T-cell (primary cell): ENCODE data around the gene ISOC2. TPM values are rescaled to one million over a fixed set of nuclear protein-coding genes. Genes with fewer than 3 reads are reported as not detected.

ENCODE experiments used
- ATAC-seq, 4 experiments: fragments of 200-7000 bp in 3 of 4; fragments of 150-1000 bp in 1 of 4; cut with Tn5 transposase; replicated peaks in 1 of 4; 1 replicate in 3 of 4; 2 replicates in 1 of 4; pipeline ENCODE4 v1.10.0; 2021; ENCODE audit warnings: moderate library complexity in 3 of 4, mild to moderate bottlenecking in 2 of 4, moderate number of reproducible peaks in 1 of 4
- CTCF ChIA-PET, 2 donors: fragments of 300-600 bp; sonication (Branson Sonifier 250); formaldehyde crosslinking; loops; one replicate each; lab custom pipeline; 2022; ENCODE audit warnings: antibody characterized with exemption in 2 of 2; lab: Charles Lee
- POLR2A ChIA-PET, 2 donors: fragments of 300-600 bp; sonication (Branson Sonifier 250); formaldehyde crosslinking; loops; one replicate each; lab custom pipeline; 2022; ENCODE audit warnings: antibody characterized with exemption in 2 of 2; lab: Charles Lee
- DNase-seq, 35 experiments: peaks; one replicate each; pipeline versions ENCODE4 v3.0.0 to v3.0.0-alpha.2; 2013 to 2023
- H3K27ac ChIP-seq: one replicate; pipeline ENCODE4 v1.5.1; 2013; ENCODE audit warnings: low read length
- H3K27me3 ChIP-seq, 2 experiments: replicated peaks in 1 of 2; 1 replicate in 1 of 2; 2 replicates in 1 of 2; pipeline versions ENCODE4 v1.6.1 to v1.7.0; 2013; ENCODE audit warnings: low read length in 1 of 2, mixed read lengths in 1 of 2; ENCODE audit not compliant: control insufficient read depth in 2 of 2, insufficient read depth in 2 of 2; ENCODE audit errors: extremely low read depth in 1 of 2
- H3K36me3 ChIP-seq, 2 donors: 1 replicate in 1 of 2; 2 replicates in 1 of 2; pipeline versions ENCODE4 v1.6.1 to v1.7.0; 2013; ENCODE audit warnings: low read length in 1 of 2; ENCODE audit not compliant: control insufficient read depth in 2 of 2, insufficient read depth in 1 of 2; ENCODE audit errors: extremely low read depth in 1 of 2
- H3K4me1 ChIP-seq, 2 experiments: 1 replicate in 1 of 2; 2 replicates in 1 of 2; pipeline versions ENCODE4 v1.6.1 to v1.7.0; 2013; ENCODE audit warnings: low read length in 2 of 2, mixed read lengths in 1 of 2; ENCODE audit not compliant: insufficient read depth in 2 of 2, control insufficient read depth in 1 of 2; ENCODE audit errors: extremely low read depth in 1 of 2
- H3K4me3 ChIP-seq, 2 donors: 1 replicate in 1 of 2; 2 replicates in 1 of 2; pipeline versions ENCODE4 v1.5.1 to v1.7.0; 2013; ENCODE audit warnings: mild to moderate bottlenecking in 2 of 2, low read length in 1 of 2, moderate library complexity in 1 of 2; ENCODE audit not compliant: control insufficient read depth in 1 of 2; ENCODE audit errors: extremely low read depth in 1 of 2
- H3K9me3 ChIP-seq: 2 replicates; pipeline ENCODE4 v1.7.0; 2013
- H3K27ac Mint-ChIP-seq, 2 donors: one replicate each; pipeline ENCODE4 v1.8.0; 2020 to 2021; ENCODE audit warnings: mild to moderate bottlenecking in 2 of 2, mixed read lengths in 2 of 2
- H3K27me3 Mint-ChIP-seq, 2 donors: one replicate each; pipeline ENCODE4 v1.8.0; 2021 to 2022; ENCODE audit warnings: mixed read lengths in 2 of 2
- H3K36me3 Mint-ChIP-seq: one replicate; pipeline ENCODE4 v1.8.0; 2021; ENCODE audit warnings: mixed read lengths
- H3K4me1 Mint-ChIP-seq, 3 donors: one replicate each; pipeline ENCODE4 v1.8.0; 2020 to 2022; ENCODE audit warnings: mixed read lengths in 3 of 3, mild to moderate bottlenecking in 1 of 3
- H3K4me3 Mint-ChIP-seq, 3 donors: one replicate each; pipeline ENCODE4 v1.8.0; 2020 to 2022; ENCODE audit warnings: mild to moderate bottlenecking in 3 of 3, mixed read lengths in 3 of 3, moderate library complexity in 3 of 3
- H3K9me3 Mint-ChIP-seq, 3 donors: one replicate each; pipeline ENCODE4 v1.8.0; 2020 to 2022; ENCODE audit warnings: mixed read lengths in 3 of 3
- whole genome bisulfite sequencing: methylation state at CpG from one replicate; pipeline ENCODE4 v1.1.5; 2013; ENCODE audit warnings: missing lambda C conversion rate; ENCODE audit not compliant: insufficient coverage; 5-methylcytosine and 5-hydroxymethylcytosine counted together
- total RNA-seq, 35 experiments: library from RNA in 6 of 35; stranded (reverse) in 6 of 35; fragments of 120-200 nt in 1 of 35; gene quantifications; one replicate each; pipeline versions ENCODE4 v1.2.1 to v1.2.4 and lab custom pipeline; 2013 to 2026

Gene ISOC2
- total RNA-seq, 5 donors from 2014 or later (not counting 1 experiment from before 2014, with no cell fraction given): 6.8 to 18.9 (median 14.7) TPM

GRCh38 chr19:55486971-55487923 lies 25.8 kb upstream of the ISOC2 start:
- H3K4me1 ChIP-seq: peaks cover 7 to 29% of the 10 kb centered on the region in 2 experiments
- ChIA-PET CTCF (no interaction called here), POLR2A (interaction anchor here in 1 of 2 donors (0.5 to 0.6 kb wide), 2 partner anchors 8 to 10 kb away, joined by 3 to 8 read pairs; no protein-coding TSS in a partner anchor)
- peak overlapping the region; percentile 47 for H3K27ac ChIP-seq
- Mint-ChIP-seq H3K36me3 (no peaks in the 10 kb centered on the region), H3K27ac (peak overlapping the region; percentile 28 to 43), H3K4me1 (peaks cover 6 to 11% (median 9%) of the 10 kb centered on the region in 3 donors), H3K27me3 (peaks cover 0 to 7% of the 10 kb centered on the region in 2 donors), H3K9me3 (no peaks in the 10 kb centered on the region), H3K4me3 (no peak overlapping the region)
- WGBS: 71% methylated on average over 12 of the region's 27 CpGs
- H3K9me3 ChIP-seq: no peaks in the 10 kb centered on the region
- ATAC-seq: peak in 1 of 4 experiments; percentile 26
- no peak overlapping the region for H3K4me3 ChIP-seq
- peaks cover 0 to 42% of the 10 kb centered on the region in 2 experiments for H3K27me3 ChIP-seq
- peak in 1 of 35 experiments; percentile 32 for DNase-seq
- peaks cover 0 to 11% of the 10 kb centered on the region in 2 donors for H3K36me3 ChIP-seq

- Mint-ChIP-seq H3K27me3 (no peaks in the 10 kb centered on the region), H3K9me3 (no peaks in the 10 kb centered on the region), H3K27ac (peak overlapping the region; percentile 61 to 72), H3K36me3 (no peaks in the 10 kb centered on the region), H3K4me3 (peak overlapping the region; percentile 64 to 83 (median 74)), H3K4me1 (peaks cover 6 to 11% (median 9%) of the 10 kb centered on the region in 3 donors)
- CTCF ChIA-PET: no interaction called here
- H3K36me3 ChIP-seq: peaks cover 4 to 11% of the 10 kb centered on the region in 2 donors
- WGBS: 92% methylated on average over 39 of the region's 53 CpGs
- DNase-seq (no peak), ATAC-seq (no peak)
- POLR2A ChIA-PET: no interaction called here
- H3K27ac ChIP-seq: peak overlapping the region; percentile 65
- H3K27me3 ChIP-seq: peaks cover 0 to 33% of the 10 kb centered on the region in 2 experiments
- H3K9me3 ChIP-seq: no peaks in the 10 kb centered on the region
- no peak overlapping the region for H3K4me3 ChIP-seq
- peaks cover 7 to 29% of the 10 kb centered on the region in 2 experiments for H3K4me1 ChIP-seq
Observed at GRCh38 chr19:55486043-55486970, 24.9 kb upstream of the ISOC2 start.

GRCh38 chr19:55485439-55486011 lies 24.1 kb upstream of the ISOC2 start:
- Histone ChIP-seq H3K4me1 (peaks cover 7 to 29% of the 10 kb centered on the region in 2 experiments), H3K4me3 (peak overlapping the region; percentile 48 to 55), H3K9me3 (no peaks in the 10 kb centered on the region), H3K27ac (peak overlapping the region; percentile 65), H3K27me3 (peaks cover 0 to 25% of the 10 kb centered on the region in 2 experiments), H3K36me3 (peaks cover 5 to 11% of the 10 kb centered on the region in 2 donors)
- H3K36me3 Mint-ChIP-seq: peaks cover 2% of the 10 kb centered on the region
- peak overlapping the region; percentile 72 to 83 (median 74) for H3K4me3 Mint-ChIP-seq
- peak overlapping the region; percentile 61 to 72 for H3K27ac Mint-ChIP-seq
- 46% methylated on average over 4 of the region's 18 CpGs for WGBS
- H3K27me3 Mint-ChIP-seq: no peaks in the 10 kb centered on the region
- POLR2A ChIA-PET: no interaction called here
- ATAC-seq: peak in 2 of 4 experiments; percentile 3 to 15
- peak in 2 of 35 experiments; percentile 21 to 34 for DNase-seq
- H3K9me3 Mint-ChIP-seq: no peaks in the 10 kb centered on the region
- CTCF ChIA-PET: interaction anchor here in 1 of 2 donors (0.8 to 1.1 kb wide), 2 partner anchors 18 to 114 kb away, joined by 3 to 6 read pairs; partner anchors contain the start of gene ZNF524
- peaks cover 6 to 11% (median 10%) of the 10 kb centered on the region in 3 donors for H3K4me1 Mint-ChIP-seq

GRCh38 chr19:55484593-55485438 lies 23.4 kb upstream of the ISOC2 start, which contains the start of gene NAT14:
Gene NAT14 (plus strand): TSS chr19:55485188. CDS start chr19:55485709, 521 bp downstream.
- peak within 1 kb of the TSS; percentile 55 to 67 for H3K4me3 ChIP-seq
- peaks cover 7 to 29% of the 10 kb centered on the region in 2 experiments for H3K4me1 ChIP-seq
- H3K4me1 Mint-ChIP-seq: peaks cover 9 to 14% (median 14%) of the 10 kb centered on the region in 3 donors
- peaks cover 6 to 11% of the 10 kb centered on the region in 2 donors for H3K36me3 ChIP-seq
- H3K27me3 Mint-ChIP-seq: no peaks in the 10 kb centered on the region
- ATAC-seq: peak; percentile 66 to 80 (median 70)
- peak in 32 of 35 experiments; percentile 24 to 80 (median 50) for DNase-seq
- H3K9me3 Mint-ChIP-seq: no peaks in the 10 kb centered on the region
- H3K27ac ChIP-seq: peak within 1 kb of the TSS; percentile 65
- peak within 1 kb of the TSS; percentile 72 to 83 (median 74) for H3K4me3 Mint-ChIP-seq
- H3K9me3 ChIP-seq: no peaks in the 10 kb centered on the region
- peaks cover 3% of the 10 kb centered on the region for H3K36me3 Mint-ChIP-seq
- 3% methylated on average over 64 of the region's 78 CpGs for WGBS
- H3K27ac Mint-ChIP-seq: peak within 1 kb of the TSS; percentile 61 to 72
- H3K27me3 ChIP-seq: peaks cover 0 to 21% of the 10 kb centered on the region in 2 experiments
- ChIA-PET CTCF (interaction anchor here in 1 of 2 donors (0.8 to 1.1 kb wide), 2 partner anchors 19 to 115 kb away, joined by 3 to 6 read pairs; partner anchors contain the start of gene ZNF524), POLR2A (interaction anchor here in 1 of 2 donors (0.6 kb wide), 1 partner anchor 146 kb away, joined by 9 read pairs; no protein-coding TSS in a partner anchor)
